Measurements from ENCODE around the gene OTOP3.

GRCh38 chr17:74998783-74999182 lies 63.1 kb downstream of the OTOP3 start:
- no peak for TF ChIP-seq CTCF (conservative IDR thresholded peaks at IDR 0.05; ENCODE audit: low read depth, low read length)
- TF ChIP-seq EZH2 (IDR thresholded peaks at IDR 0.05; ENCODE audit: low read length, unreplicated experiment): no peak

Measured in PC-3 (cell line).